Omental fat pad (tissue), 4 donors: ENCODE measurements around the gene FGGY. TPM values are rescaled to one million over a fixed set of nuclear protein-coding genes. Genes with fewer than 3 reads are reported as not detected.

Source experiments
- ATAC-seq: fragments of 150-250 bp; one replicate; pipeline ENCODE4 v1.9.1; 2016; ENCODE audit warnings: mild to moderate bottlenecking, moderate library complexity; ENCODE audit not compliant: low FRiP score
- DNase-seq: peaks from one replicate; pipeline ENCODE4 v3.0.0-alpha.2; 2019; ENCODE audit warnings: low spot score
- CTCF ChIP-seq, 3 donors: fragments of 450-650 bp; IDR thresholded peaks; one replicate each; pipeline ENCODE4 v1.5.1; 2016 to 2017; ENCODE audit warnings: antibody characterized with exemption in 3 of 3, mild to moderate bottlenecking in 3 of 3, moderate library complexity in 2 of 3
- total RNA-seq, 4 donors: library from RNA; depleted of rRNA; stranded (reverse); fragments of >200 nt; gene quantifications; one replicate each; pipeline ENCODE4 v1.1.0, GENCODE V29; 2016

Gene FGGY
- total RNA-seq, 4 donors from 2014 or later: 4.9 to 20.6 (median 10.7) TPM

- ATAC-seq: peak; percentile 75
- no peak for TF ChIP-seq CTCF (IDR thresholded peaks at IDR 0.05)
- DNase-seq: no peak
These were observed 253.0 kb downstream of the FGGY start for GRCh38 chr1:59549903-59550302.

DNA sequence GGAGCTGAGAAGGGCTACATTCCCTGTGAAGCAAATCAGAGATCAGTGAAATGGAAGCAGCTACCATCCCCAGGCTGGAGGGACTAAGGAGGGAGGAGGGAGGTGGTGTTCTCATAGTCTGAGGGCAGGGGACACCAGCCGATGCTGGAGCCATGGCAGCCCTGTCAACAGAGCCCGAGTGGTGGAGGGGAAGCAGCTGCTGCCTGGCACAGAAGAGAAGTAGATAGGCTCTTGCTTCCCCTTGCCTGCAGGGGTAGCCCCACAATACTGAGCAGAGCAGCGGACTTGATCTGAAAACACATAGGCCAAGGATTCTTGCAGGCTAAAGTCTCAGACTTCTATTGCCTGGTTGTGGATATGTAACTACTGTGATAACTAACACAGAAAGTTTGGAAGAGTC is 255.1 kb downstream of the FGGY start:
- no peak for DNase-seq
- no peak for TF ChIP-seq CTCF (IDR thresholded peaks at IDR 0.05)
- ATAC-seq: no peak

GRCh38 chr1:59553371-59553770 is 256.5 kb downstream of the FGGY start:
- no peak for TF ChIP-seq CTCF (IDR thresholded peaks at IDR 0.05)
- DNase-seq: no peak
- ATAC-seq: no peak

DNA sequence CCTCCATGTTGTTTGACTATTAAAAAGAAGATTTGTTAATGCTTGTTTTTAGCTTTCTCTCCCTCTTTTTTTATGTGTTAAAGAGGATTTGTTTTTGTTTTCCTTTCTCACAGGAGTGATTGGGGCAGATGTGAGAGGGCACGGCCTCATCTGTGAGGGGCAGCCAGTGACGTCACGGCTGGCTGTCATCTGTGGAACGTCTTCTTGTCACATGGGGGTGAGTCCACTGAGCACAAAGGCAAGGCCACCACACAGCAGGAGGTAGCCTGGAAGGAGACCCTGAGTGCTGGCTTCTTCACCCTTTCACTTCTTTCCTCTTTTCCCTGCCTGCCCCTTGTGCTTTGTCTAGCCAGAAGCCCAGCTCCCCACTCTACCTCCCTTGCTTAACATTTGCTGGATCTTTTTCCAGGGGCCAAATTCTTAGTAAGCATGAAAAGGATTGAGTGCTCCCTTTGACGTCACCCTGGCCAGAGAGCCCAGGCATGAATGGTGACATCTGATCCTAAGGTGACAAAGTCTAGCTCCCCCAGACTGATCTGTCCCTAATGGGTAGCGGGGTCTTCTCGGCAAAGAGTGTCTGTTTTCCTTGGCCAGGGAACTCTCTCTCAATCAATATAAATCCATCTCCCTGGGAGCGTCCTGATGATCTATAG is 257.2 kb downstream of the FGGY start:
- TF ChIP-seq CTCF (IDR thresholded peaks at IDR 0.05): no peak
- ATAC-seq: no peak
- DNase-seq: no peak

GRCh38 chr1:59554752-59555151 is 257.9 kb downstream of the FGGY start:
- DNase-seq (no peak), ATAC-seq (no peak)
- no peak for TF ChIP-seq CTCF (IDR thresholded peaks at IDR 0.05)

GRCh38 chr1:59556398-59556797 is 259.5 kb downstream of the FGGY start:
- DNase-seq (no peak), ATAC-seq (no peak)
- no peak for TF ChIP-seq CTCF (IDR thresholded peaks at IDR 0.05)

- DNase-seq (no peak), ATAC-seq (no peak)
- TF ChIP-seq CTCF (IDR thresholded peaks at IDR 0.05): no peak
These were observed 260.1 kb downstream of the FGGY start for GRCh38 chr1:59556802-59557548.
